IMR-90 (cell line): ENCODE results near the gene MGLL.
"Not testable (repeated sequence)": the region's sequence is repeated elsewhere in the genome, so short reads cannot be mapped to it uniquely, and the experiment has no call there.

Experiments used
- BHLHE40 ChIP-seq: fragments of 150-350 bp; IDR thresholded peaks from 2 replicates; pipeline ENCODE4 v1.6.1; 2016; ENCODE audit warnings: mild to moderate bottlenecking, low read depth, low read length
- CTCF ChIP-seq: conservative IDR thresholded peaks from 2 replicates; pipeline ENCODE4 v1.5.1; 2012; ENCODE audit warnings: mild to moderate bottlenecking, low read depth, low read length, improper control_type of control experiment
- POLR2A ChIP-seq: IDR thresholded peaks from 2 replicates; pipeline ENCODE4 v1.6.1; 2012; ENCODE audit warnings: mild to moderate bottlenecking, low read depth, low read length

GRCh38 chr3:127704840-127705239 lies 117.5 kb downstream of the MGLL start:
- not testable (repeated sequence) for TF ChIP-seq BHLHE40, POLR2A, CTCF
